C4-2B (cell line): ENCODE measurements around the gene ZSWIM4.

ENCODE experiments used
- ZFX ChIP-seq: fragments of 450-650 bp; IDR thresholded peaks from 2 replicates; pipeline ENCODE4 v1.6.1; 2017
- TF ChIP-seq, protein P1 (sequence below): fragments of 450-650 bp; conservative IDR thresholded peaks from 2 replicates; pipeline ENCODE4 v1.5.1; 2017; ENCODE audit warnings: mild to moderate bottlenecking

DNA sequence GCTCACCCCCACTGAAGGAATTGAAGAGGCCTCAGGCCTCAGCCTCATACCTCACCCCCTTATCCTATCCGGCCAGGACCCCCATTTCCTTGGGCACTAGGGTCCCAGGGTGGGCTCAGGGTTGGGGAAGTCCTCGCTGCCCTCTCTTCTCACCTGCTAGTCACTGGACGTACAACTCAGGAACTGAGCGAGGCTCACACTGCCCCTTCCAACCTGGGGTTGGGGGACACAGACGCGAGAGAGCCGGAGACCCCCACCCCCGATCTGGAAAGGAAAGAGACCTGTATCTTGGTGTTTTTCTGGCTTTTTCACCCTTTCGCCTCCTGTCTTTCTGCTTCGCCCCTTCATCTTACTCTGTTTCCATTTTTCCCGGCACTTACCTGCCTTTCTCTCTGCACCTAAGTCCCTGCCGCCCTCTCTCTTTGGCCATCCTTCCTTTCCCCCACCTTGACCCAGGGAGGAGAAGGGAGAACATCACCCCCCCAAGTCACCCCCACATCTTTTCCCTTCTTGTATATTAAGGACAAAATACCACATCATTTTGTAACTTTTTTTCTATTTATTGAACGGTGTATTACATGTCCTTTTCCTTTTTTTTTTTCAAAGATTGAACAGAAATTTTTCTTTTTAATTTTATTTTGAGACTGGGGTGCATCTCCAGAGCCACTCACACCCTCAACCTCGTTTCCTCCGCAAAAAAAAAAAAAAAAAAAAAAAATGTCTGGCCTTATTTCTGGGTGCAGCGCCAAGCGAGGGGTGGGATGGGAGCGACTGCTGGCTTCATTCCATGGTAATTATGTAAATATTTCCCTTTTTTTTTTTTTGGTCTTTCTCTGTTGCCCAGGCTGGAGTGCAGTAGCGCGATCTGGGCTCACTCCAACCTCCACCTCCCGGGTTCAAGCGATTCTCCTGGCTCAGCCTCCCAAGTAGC is 36.6 kb downstream of the ZSWIM4 start:
- TF ChIP-seq, protein P1, sequence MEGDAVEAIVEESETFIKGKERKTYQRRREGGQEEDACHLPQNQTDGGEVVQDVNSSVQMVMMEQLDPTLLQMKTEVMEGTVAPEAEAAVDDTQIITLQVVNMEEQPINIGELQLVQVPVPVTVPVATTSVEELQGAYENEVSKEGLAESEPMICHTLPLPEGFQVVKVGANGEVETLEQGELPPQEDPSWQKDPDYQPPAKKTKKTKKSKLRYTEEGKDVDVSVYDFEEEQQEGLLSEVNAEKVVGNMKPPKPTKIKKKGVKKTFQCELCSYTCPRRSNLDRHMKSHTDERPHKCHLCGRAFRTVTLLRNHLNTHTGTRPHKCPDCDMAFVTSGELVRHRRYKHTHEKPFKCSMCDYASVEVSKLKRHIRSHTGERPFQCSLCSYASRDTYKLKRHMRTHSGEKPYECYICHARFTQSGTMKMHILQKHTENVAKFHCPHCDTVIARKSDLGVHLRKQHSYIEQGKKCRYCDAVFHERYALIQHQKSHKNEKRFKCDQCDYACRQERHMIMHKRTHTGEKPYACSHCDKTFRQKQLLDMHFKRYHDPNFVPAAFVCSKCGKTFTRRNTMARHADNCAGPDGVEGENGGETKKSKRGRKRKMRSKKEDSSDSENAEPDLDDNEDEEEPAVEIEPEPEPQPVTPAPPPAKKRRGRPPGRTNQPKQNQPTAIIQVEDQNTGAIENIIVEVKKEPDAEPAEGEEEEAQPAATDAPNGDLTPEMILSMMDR = no peak
- no peak for TF ChIP-seq ZFX
